GM18858 (cell line): ENCODE data around the gene SOX6.

ENCODE experiments used
- ATAC-seq: cut with Tn5 transposase; IDR thresholded peaks from one replicate; pipeline ENCODE4 v1.9.1; 2021; ENCODE audit not compliant: unreplicated experiment

The SOX6 gene

GRCh38 chr11:16011396-16011795 is 344.9 kb downstream of the SOX6 start:
- ATAC-seq: no peak

DNA sequence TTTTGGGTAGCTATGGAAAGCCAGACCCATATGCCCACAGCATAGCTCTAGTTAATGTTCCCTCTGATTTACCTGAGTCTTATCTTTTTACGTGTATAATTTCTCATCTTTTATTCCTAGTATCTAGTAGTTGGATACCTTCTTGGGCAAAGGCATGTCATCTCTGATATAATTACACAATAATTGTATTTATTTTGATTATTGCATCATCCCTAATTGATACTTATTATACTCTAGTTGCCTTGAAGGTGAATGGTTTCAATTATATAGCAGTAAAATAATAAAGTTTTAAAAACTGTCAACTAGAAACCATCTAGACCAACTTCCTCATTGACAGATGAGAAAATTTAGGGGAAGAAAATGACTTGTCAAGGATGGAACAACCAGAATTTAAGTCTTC is 347.3 kb downstream of the SOX6 start:
- no peak for ATAC-seq

- ATAC-seq: no peak
Measured at GRCh38 chr11:16007514-16007913, 348.8 kb downstream of the SOX6 start.

GRCh38 chr11:16002942-16003341 is 353.4 kb downstream of the SOX6 start:
- no peak for ATAC-seq

- ATAC-seq: no peak
Measured at GRCh38 chr11:16001899-16002426, 354.4 kb downstream of the SOX6 start.

GRCh38 chr11:16001044-16001568 is 355.2 kb downstream of the SOX6 start:
- no peak for ATAC-seq

DNA sequence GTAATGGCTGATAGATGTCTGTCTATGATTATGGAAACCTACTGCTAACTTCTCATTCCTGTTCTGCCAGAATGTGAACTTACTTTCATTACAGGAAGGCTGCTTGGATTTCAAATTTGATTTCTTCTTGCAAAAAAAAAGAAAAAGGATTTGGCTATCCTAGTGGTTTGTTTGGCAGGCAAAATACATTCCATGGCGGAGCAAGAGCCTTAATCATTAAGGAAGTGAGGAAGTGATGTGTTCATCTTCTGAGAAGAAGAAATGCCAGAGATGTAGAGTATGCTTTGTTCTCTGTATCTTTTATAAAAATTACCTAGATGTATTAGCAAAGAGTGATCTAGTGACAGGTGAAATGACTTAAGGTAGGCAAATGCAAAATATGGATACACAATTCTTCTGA is 356.3 kb downstream of the SOX6 start:
- no peak for ATAC-seq

- ATAC-seq: no peak
Measured at GRCh38 chr11:15993345-15993744, 363.0 kb downstream of the SOX6 start.

DNA sequence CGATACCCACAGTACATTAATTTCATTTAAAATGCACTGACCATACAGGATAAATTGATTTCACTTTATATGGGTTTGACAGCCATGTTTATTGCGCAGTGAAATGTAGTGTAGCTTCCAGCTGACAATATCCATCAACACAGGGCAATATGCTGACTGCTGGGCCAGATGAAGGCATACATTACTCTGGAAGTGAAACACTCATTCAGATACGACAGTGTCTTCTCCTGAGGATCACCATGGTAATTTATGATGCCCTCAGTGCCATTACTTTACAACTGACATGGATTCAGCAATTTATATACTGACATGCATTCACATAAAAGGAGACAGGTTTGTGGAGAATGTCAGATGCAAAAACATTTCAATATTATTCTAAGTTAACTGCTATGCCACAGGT is 365.1 kb downstream of the SOX6 start:
- no peak for ATAC-seq

DNA sequence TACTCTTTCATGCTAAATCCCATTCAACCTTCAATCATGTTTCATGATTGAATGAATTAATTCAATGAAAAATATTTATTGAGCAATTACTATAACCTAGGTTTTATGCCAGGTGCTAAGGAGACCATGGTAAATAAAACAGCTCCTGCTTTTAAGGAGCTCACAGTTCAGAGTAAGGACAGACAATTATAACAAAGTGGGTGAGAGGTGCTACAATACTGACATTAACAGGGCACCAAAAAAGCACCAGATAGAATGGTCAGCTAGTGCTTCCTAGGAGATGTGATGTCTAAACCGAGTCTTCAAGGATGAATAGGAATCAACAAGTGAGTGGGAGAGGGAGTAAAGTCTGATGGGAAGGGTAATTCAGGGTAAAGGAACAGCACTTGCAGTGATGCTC is 366.7 kb downstream of the SOX6 start:
- ATAC-seq: no peak

GRCh38 chr11:15988693-15989231 is 367.6 kb downstream of the SOX6 start:
- ATAC-seq: no peak

GRCh38 chr11:15988016-15988550 is 368.3 kb downstream of the SOX6 start:
- no peak for ATAC-seq

DNA sequence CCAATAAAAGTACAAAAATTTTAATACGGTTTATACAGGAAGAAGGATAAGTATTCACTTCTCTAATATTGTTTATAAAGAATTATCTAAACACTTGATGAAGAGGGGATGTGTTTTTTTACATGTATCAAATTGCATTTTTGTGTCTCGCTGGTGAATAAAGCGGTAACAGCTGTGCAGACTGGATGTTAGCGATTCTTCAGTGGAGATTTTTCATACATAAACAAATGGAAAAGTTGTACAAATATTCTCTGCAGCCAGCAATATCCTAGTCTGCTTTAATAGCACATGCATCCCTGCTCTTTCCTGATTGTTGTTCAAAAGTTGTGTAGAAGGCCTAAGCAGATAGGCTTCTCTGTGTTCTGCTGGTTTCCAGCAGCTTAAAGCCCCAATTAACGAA is 369.3 kb downstream of the SOX6 start:
- no peak for ATAC-seq

GRCh38 chr11:15985860-15986139 is 370.5 kb downstream of the SOX6 start:
- ATAC-seq: no peak

GRCh38 chr11:15985127-15985859 is 371.1 kb downstream of the SOX6 start:
- ATAC-seq: no peak

GRCh38 chr11:15981292-15981691 is 375.1 kb downstream of the SOX6 start:
- ATAC-seq: no peak

DNA sequence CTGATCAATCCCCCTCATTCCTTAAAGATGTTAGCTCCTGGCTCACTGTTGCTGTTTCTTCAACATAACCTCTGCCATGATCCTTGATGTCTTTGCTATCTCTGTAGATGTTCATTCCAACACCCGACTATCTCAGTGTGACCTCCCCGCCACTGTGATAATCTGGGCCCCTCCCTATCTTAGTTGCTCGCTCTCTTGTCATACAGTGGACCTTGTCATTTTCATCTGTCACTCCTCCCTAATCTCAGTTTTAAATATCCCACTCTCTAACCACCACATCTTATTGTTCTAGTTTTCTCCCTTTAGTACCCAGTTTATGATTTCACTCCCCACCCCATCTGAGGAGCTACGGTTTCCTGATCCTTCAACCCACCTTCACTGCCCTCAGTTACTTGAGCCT is 379.2 kb downstream of the SOX6 start:
- no peak for ATAC-seq

DNA sequence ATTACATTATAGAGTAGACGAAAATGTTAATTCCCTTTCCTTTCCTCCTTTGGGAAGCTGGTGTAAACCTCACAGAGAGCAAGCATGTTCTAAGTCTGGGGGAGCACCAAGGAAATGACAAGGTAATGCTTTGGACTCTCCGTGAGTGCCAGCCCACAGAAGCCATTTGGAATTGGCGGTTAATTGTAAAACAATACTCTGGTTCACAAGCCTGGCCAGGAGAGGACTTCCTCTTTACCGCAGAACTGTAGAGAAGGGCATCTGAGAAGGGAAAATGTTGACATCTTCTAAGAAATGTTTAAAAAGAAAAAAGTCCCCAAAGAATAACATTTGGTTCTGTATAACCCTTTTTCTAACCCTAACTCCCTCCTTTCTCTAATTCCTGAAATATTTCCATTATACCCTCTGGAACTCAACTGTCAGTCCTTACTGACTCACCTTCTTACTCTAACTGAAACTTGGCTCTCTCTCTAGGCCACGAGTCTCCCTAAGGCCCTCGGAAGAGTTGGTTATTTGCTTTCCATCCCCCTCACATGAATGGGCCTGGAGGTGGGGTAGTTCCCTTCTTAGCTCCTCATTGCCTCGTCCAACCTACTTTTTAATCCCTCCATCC is 379.8 kb downstream of the SOX6 start:
- ATAC-seq: no peak

- ATAC-seq: no peak
Measured at GRCh38 chr11:15975742-15976141, 380.6 kb downstream of the SOX6 start.

DNA sequence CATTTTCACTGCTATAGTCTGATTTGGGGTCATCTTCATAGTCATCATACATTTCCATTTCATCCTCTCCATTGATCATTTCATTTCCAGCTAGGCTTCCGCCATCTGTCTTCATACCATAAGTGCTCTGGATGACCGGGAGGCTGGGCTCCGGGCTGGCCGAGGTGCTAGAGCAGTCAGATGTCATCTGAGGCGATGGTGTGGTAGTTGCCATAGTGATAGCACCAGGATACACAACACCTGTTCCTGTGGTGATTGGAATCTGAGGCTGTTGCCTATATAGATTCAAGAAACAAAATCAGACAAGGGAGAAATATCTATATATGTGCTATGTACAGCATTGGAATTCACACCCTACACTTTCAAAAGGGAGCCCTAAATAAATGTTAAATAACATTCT is 383.5 kb downstream of the SOX6 start:
- ATAC-seq: no peak

- ATAC-seq: no peak
Measured at GRCh38 chr11:15971215-15971546, 385.2 kb downstream of the SOX6 start.

DNA sequence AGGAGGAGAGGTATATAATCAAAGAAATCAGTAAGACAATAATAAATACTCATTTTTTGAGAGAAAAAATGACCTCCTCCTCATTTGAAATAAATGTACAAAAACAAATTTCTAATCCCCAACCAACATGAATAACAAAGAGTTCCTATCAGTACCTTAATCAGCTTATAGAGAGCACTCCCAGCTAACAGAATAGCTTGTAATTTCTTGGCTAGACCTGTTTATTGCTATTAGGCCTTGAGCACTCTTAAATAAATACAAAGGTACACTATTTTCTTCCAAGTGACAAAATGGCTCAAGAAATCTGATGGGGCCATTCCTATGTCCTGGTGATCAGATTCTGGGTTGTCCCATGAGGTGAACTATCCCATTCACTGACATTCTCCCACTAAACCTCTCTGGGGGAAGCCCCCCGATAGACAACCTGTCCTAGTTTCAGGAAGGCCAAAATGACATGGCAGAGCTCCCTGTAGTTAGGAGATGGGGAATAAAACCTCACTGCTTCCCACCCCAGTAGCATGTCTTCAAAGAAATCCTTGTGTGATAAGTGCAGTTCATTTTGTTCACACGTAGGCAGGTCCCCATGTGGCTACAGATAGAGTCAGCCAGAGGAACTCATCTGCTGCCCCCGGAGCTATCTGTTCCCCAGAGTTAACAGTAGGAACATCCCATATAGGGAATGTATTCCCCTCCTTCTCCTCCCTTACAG is 385.7 kb downstream of the SOX6 start:
- ATAC-seq: no peak
